Heart left ventricle (tissue), 16 donors: Measurements from ENCODE around the gene SLC26A11. TPM values are rescaled to one million over a fixed set of nuclear protein-coding genes. Genes with fewer than 3 reads are reported as not detected.
A peak's percentile ranks its signal among the peaks of the same experiment; 100 is the strongest.

Source experiments
- ATAC-seq, 4 donors: fragments of 200-7000 bp; cut with Tn5 transposase; one replicate each; pipeline ENCODE4 v1.9.1; 2020 to 2022; ENCODE audit warnings: moderate library complexity in 4 of 4, mild to moderate bottlenecking in 3 of 4, moderate number of reproducible peaks in 1 of 4
- DNase-seq, 5 donors: peaks; one replicate each; pipeline ENCODE4 v3.0.0-alpha.2; 2020
- H3K27ac ChIP-seq, 12 donors: fragments of 200-600 bp; sonication (generic) in 4 of 12; one replicate each; pipeline versions ENCODE4 v1.5.0 to v1.8.0; 2016 to 2022; ENCODE audit warnings: mild to moderate bottlenecking in 2 of 12
- H3K27me3 ChIP-seq, 9 donors: fragments of 200-600 bp; sonication (generic) in 2 of 9; one replicate each; pipeline versions ENCODE4 v1.5.1 to v1.8.0; 2016 to 2022; ENCODE audit warnings: mild to moderate bottlenecking in 3 of 9
- H3K36me3 ChIP-seq, 9 donors: fragments of 200-600 bp; sonication (generic) in 2 of 9; one replicate each; pipeline versions ENCODE4 v1.5.0 to v1.8.0; 2018 to 2022; ENCODE audit warnings: mild to moderate bottlenecking in 2 of 9
- H3K4me1 ChIP-seq, 12 donors: fragments of 200-600 bp; sonication (generic) in 4 of 12; one replicate each; pipeline versions ENCODE4 v1.5.0 to v1.8.0; 2016 to 2022; ENCODE audit warnings: mild to moderate bottlenecking in 3 of 12
- H3K4me3 ChIP-seq, 12 donors: fragments of 200-600 bp; sonication (generic) in 4 of 12; one replicate each; pipeline versions ENCODE4 v1.5.0 to v1.8.0; 2017 to 2022; ENCODE audit warnings: mild to moderate bottlenecking in 9 of 12, moderate library complexity in 4 of 12
- H3K9me3 ChIP-seq, 12 donors: fragments of 200-600 bp; sonication (generic) in 4 of 12; one replicate each; pipeline versions ENCODE4 v1.5.0 to v1.8.0; 2016 to 2022; ENCODE audit warnings: mild to moderate bottlenecking in 1 of 12
- POLR2A ChIP-seq, 2 donors: fragments of 450-650 bp; IDR thresholded peaks; one replicate each; pipeline ENCODE4 v1.6.1; 2017; ENCODE audit warnings: antibody characterized with exemption in 2 of 2, mild to moderate bottlenecking in 2 of 2, moderate library complexity in 2 of 2
- WGBS, 4 donors: extraction: QIAGEN DNeasy Blood & Tissue Kit in 2 of 4; methylation state at CpG; one replicate each; pipeline versions ENCODE4 v1.1.5 to v1.1.7; 2013 to 2018; 5-methylcytosine and 5-hydroxymethylcytosine counted together
- intact Hi-C, 10 donors: fragments of 100-400 bp; cut with DNase I; formaldehyde crosslinking; loops; one replicate each; pipeline versions ENCODE4 v1.11.1 to v1.14.2; 2022
- polyA plus RNA-seq, 2 donors: library from polyadenylated mRNA; stranded (reverse); fragments of 200-250 nt; gene quantifications; one replicate each; pipeline ENCODE4 v1.2.3, GENCODE V29; 2013
- total RNA-seq, 9 donors: library from RNA; depleted of rRNA in 2 of 9; stranded (reverse); fragments of >200 nt in 2 of 9; fragmentation: NEBNext Ultra II Directional in 3 of 9; extraction: Animal tissue kit (Norgen Biotek cat#: 25700) in 3 of 9; gene quantifications; one replicate each; pipeline versions ENCODE4 v1.1.0 to v1.2.4, GENCODE V29; 2016 to 2023
- TF ChIP-seq, protein P1 (sequence below), 12 donors: fragments of 200-600 bp; sonication (generic) in 4 of 12; IDR thresholded peaks; one replicate each; pipeline versions ENCODE4 v1.5.0 to v1.8.0; 2018 to 2022; ENCODE audit warnings: antibody characterized with exemption in 12 of 12, mild to moderate bottlenecking in 5 of 12
- donor health status: ischemic (EF 13 %, LVEDD 7.1; RV severe dilation, severe dysfunction).
- donor health status: healthy with polysubstance abuse.
- donor health status: DM: no; HTN: yes; CAD: no.
- donor health status: DM: no; HTN: no; CAD: no.
- donor health status: ischemic (EF 25% LVEDD 6.9; RV normal size, moderate dysfunction).
- donor health status: ischemic (EF 25% LVEDD 5.7; RV mildly dilated, moderate dysfunction).
- donor health status: healthy.
- donor health status: DM: yes; HTN: yes; CAD: no.
- donor health status: ischemic (EF 35%, LVEDD 5.7; RV mildly dilated, moderate dysfunction).
- donor health status: nonischemic (EF 11% LVEDD 7.7; RV severe dilation, severe dysfunction).
- donor health status: DM: yes; HTN: yes; CAD: no.
- donor health status: PGD.
- donor health status: ischemic (EF 29% LVEDD 5.4; RV normal size, mild dysfunction).
- donor health status: nonischemic (EF 23%, LVEDD 6.1; RV moderate dilation, normal function).

SLC26A11 gene
- total and polyA plus RNA-seq, 11 donors: 2.4 to 13.0 (median 4.1) TPM

DNA sequence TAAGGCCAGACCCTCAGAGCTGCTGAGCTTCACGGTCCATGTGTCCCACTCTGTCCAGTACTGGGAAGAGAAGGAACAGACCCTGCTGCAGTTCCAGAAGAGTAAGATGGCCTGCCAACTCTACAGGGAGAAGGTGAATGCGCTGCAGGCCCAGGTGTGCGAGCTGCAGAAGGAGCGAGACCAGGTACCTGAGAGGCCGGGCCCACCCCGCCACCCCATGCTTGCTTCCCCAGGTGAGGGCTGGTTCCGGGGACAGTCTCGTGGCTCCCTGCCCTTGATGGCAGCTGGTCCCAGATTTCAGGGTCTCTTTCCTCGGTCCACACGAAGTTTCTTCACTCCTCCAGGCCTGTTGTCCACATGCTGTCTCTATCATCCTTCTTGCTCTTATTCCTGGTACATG is 29.5 kb upstream of the SLC26A11 start:
- no peak for DNase-seq
- Histone ChIP-seq H3K4me3 (no peak overlapping the region), H3K27me3 (peaks cover 0 to 4% (median 0%) of the 10 kb centered on the region in 9 donors), H3K27ac (no peak overlapping the region), H3K9me3 (no peaks in the 10 kb centered on the region), H3K4me1 (peaks cover 0 to 31% (median 18%) of the 10 kb centered on the region in 12 donors), H3K36me3 (no peaks in the 10 kb centered on the region)
- ATAC-seq: no peak
- TF ChIP-seq POLR2A (IDR thresholded peaks at IDR 0.05): no peak
- TF ChIP-seq, protein P1, sequence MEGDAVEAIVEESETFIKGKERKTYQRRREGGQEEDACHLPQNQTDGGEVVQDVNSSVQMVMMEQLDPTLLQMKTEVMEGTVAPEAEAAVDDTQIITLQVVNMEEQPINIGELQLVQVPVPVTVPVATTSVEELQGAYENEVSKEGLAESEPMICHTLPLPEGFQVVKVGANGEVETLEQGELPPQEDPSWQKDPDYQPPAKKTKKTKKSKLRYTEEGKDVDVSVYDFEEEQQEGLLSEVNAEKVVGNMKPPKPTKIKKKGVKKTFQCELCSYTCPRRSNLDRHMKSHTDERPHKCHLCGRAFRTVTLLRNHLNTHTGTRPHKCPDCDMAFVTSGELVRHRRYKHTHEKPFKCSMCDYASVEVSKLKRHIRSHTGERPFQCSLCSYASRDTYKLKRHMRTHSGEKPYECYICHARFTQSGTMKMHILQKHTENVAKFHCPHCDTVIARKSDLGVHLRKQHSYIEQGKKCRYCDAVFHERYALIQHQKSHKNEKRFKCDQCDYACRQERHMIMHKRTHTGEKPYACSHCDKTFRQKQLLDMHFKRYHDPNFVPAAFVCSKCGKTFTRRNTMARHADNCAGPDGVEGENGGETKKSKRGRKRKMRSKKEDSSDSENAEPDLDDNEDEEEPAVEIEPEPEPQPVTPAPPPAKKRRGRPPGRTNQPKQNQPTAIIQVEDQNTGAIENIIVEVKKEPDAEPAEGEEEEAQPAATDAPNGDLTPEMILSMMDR (IDR thresholded peaks at IDR 0.05): no peak
- 92 to 97% (median 95%) methylated on average over 9 to 10 of the region's 10 CpGs for WGBS, 4 donors
- intact Hi-C loops: loop anchor here in 2 of 10 donors (5.0 to 10.0 kb wide), 2 partner anchors 43 to 46 kb away; partner anchors contain the start of gene EIF4A3 (in 2 of the 2)

DNA sequence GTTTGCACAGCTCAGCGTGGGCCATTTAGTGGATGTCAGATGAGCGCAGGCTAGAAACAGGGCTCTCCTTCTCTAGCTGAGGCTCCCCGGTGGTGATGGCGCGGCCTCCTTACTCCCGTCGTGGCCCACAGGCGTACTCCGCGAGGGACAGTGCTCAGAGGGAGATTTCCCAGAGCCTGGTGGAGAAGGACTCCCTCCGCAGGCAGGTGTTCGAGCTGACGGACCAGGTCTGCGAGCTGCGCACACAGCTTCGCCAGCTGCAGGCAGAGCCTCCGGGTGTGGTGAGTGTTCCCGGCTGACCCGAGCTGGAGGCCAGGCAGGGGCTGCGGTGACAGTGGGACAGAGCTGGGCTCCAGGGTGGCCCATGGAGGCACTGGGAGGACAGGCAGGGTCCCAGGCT is 29.0 kb upstream of the SLC26A11 start:
- 79 to 87% (median 82%) methylated on average over 14 to 20 of the region's 20 CpGs for WGBS, 4 donors

DNA sequence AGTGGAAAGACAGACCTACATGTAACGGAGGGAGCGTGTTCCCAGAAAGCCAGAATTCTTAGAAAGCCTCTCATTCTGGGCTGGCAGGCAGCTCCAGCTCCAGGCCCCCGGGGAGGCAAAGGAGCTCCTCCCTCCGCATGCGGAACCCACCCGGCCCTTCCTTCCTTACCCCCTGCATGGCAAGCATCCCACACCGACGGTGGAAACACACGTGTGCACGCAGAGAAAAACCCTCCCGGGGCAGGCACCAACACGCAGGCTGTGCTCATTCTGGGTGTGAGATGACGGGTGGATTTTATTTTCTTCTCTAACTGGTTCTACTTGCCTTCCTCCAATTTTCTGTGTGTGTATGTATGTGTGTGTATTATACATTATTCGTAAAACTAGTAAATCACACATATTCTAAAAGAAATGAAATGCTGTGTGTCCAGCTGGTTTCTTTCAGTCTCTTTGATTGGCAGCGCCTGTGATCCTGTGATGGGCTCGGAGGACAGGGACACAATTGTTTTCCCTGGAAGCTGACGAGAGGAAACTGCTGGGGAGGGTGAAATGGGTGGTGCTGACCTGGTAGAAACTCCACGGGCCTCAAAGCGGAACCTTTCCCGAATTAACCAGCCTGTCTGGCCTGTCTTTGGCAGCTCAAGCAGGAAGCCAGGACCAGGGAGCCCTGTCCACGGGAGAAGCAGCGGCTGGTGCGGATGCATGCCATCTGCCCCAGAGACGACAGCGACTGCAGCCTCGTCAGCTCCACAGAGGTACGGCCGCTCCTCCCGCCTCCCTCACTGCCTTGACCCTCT is 28.2 kb upstream of the SLC26A11 start:
- H3K36me3 ChIP-seq: no peaks in the 10 kb centered on the region
- intact Hi-C loops: loop anchor here in 2 of 10 donors (5.0 to 10.0 kb wide), 2 partner anchors 45 to 47 kb away; partner anchors contain the start of gene EIF4A3 (in 2 of the 2)
- peaks cover 0 to 31% (median 17%) of the 10 kb centered on the region in 12 donors for H3K4me1 ChIP-seq
- H3K27ac ChIP-seq: peak overlapping the region in 6 of 12 donors; percentile 24 to 59 (median 46)
- TF ChIP-seq, protein P1 (IDR thresholded peaks at IDR 0.05): no peak
- no peak for TF ChIP-seq POLR2A (IDR thresholded peaks at IDR 0.05)
- peaks cover 0 to 4% (median 0%) of the 10 kb centered on the region in 9 donors for H3K27me3 ChIP-seq
- ATAC-seq (peak in 2 of 4 donors; percentile 12 to 51), DNase-seq (peak in 2 of 5 donors; percentile 45 to 57)
- peak overlapping the region in 5 of 12 donors; percentile 8 to 18 (median 14) for H3K4me3 ChIP-seq
- H3K9me3 ChIP-seq: no peaks in the 10 kb centered on the region
- 26 to 53% (median 45%) methylated on average over 29 of the region's 29 CpGs for WGBS, 4 donors

More for the DNA sequence above, 29.0 kb upstream of the SLC26A11 start:
- TF ChIP-seq, protein P1 (IDR thresholded peaks at IDR 0.05): no peak
- TF ChIP-seq POLR2A (IDR thresholded peaks at IDR 0.05): no peak
- H3K4me1 ChIP-seq: peaks cover 0 to 31% (median 18%) of the 10 kb centered on the region in 12 donors
- peaks cover 0 to 4% (median 0%) of the 10 kb centered on the region in 9 donors for H3K27me3 ChIP-seq
- no peaks in the 10 kb centered on the region for H3K36me3 ChIP-seq
- ATAC-seq (no peak), DNase-seq (no peak)
- intact Hi-C loops: loop anchor here in 2 of 10 donors (5.0 to 10.0 kb wide), 2 partner anchors 44 to 46 kb away; partner anchors contain the start of gene EIF4A3 (in 2 of the 2)
- H3K9me3 ChIP-seq: no peaks in the 10 kb centered on the region
- H3K27ac ChIP-seq: no peak overlapping the region
- no peak overlapping the region for H3K4me3 ChIP-seq

DNA sequence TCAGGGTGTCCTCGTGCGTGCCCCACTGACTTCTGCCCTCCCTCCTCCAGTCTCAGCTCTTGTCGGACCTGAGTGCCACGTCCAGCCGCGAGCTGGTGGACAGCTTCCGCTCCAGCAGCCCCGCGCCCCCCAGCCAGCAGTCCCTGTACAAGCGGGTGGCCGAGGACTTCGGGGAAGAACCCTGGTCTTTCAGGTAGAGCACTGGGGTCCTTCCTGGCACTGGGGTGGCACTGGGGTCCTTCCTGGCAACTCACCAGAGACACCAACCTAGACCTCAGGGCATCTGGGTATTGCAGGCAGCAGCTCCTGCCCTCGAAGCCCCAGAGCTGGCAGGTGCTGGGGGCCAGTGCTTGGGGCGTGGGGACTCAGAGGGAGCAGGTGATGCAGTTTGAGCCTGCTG is 25.1 kb upstream of the SLC26A11 start:
- DNase-seq: no peak

More for the DNA sequence above, 25.1 kb upstream of the SLC26A11 start:
- Histone ChIP-seq H3K4me3 (no peak overlapping the region), H3K9me3 (no peaks in the 10 kb centered on the region), H3K27ac (no peak overlapping the region), H3K36me3 (no peaks in the 10 kb centered on the region), H3K4me1 (peaks cover 0 to 20% (median 10%) of the 10 kb centered on the region in 12 donors), H3K27me3 (peaks cover 0 to 4% (median 0%) of the 10 kb centered on the region in 9 donors)
- no peak for ATAC-seq
- WGBS, 4 donors: 85 to 94% (median 94%) methylated on average over 12 to 14 of the region's 14 CpGs
- TF ChIP-seq POLR2A (IDR thresholded peaks at IDR 0.05): no peak
- TF ChIP-seq, protein P1 (IDR thresholded peaks at IDR 0.05): no peak
- intact Hi-C loops: loop anchor here in 1 of 10 donors (10.0 kb wide), 1 partner anchor 50 kb away; the partner anchor contains the start of gene EIF4A3
